GM21367 (cell line): ENCODE measurements around the gene RHCG.
A peak's percentile ranks its signal among the peaks of the same experiment; 100 is the strongest.

Experiments
- ATAC-seq: cut with Tn5 transposase; IDR thresholded peaks from one replicate; pipeline ENCODE4 v1.9.1; 2021; ENCODE audit not compliant: unreplicated experiment

Gene RHCG

DNA sequence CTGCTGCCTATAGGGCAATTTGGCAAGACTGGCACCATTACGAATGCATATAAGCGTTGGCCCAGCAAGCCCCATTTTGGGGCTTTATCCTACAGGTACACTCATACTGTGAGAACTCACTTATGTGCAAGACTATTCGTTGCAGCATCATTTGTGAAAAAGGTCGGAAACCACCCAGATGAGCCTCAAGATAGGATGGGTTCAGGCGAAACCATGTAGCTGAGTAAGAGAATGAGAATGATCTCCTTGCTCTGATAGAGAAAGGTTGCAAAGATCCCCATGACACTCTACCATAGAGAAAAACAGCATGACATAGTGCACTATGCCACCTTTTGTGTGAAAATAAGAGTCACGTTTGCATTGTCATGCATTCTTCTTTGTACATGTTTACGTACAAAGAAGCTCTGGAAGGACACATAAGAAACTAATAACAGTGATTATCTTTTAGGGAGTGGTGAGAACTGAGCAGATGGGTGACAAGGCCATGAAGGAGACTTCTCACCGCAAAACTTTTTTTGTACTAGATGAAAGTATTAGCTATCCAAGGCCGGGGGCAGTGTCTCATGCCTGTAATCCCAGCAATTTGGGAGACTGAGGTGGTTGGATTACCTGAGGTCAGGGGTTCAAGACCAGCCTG, 50.0 kb downstream of the RHCG start:
- no peak for ATAC-seq

DNA sequence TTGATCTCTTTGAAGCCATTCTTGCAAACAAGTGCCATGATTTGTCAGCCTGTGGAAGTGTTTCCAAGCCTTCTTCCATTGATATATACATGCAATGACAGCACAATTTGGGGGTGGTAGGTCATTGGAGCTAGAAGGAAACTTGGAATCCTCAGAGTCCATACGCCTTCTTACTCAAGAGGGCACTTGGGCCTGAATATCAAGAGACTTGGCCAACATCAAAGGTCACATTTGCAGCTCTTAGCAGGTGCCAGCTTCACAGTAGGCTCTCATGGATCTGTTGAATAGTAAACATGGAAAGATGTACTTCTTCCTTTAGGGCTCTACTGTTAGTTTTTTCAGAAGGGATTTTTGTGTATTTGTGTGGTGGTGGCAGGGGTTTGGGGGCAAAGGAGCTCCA, 50.9 kb downstream of the RHCG start:
- no peak for ATAC-seq

DNA sequence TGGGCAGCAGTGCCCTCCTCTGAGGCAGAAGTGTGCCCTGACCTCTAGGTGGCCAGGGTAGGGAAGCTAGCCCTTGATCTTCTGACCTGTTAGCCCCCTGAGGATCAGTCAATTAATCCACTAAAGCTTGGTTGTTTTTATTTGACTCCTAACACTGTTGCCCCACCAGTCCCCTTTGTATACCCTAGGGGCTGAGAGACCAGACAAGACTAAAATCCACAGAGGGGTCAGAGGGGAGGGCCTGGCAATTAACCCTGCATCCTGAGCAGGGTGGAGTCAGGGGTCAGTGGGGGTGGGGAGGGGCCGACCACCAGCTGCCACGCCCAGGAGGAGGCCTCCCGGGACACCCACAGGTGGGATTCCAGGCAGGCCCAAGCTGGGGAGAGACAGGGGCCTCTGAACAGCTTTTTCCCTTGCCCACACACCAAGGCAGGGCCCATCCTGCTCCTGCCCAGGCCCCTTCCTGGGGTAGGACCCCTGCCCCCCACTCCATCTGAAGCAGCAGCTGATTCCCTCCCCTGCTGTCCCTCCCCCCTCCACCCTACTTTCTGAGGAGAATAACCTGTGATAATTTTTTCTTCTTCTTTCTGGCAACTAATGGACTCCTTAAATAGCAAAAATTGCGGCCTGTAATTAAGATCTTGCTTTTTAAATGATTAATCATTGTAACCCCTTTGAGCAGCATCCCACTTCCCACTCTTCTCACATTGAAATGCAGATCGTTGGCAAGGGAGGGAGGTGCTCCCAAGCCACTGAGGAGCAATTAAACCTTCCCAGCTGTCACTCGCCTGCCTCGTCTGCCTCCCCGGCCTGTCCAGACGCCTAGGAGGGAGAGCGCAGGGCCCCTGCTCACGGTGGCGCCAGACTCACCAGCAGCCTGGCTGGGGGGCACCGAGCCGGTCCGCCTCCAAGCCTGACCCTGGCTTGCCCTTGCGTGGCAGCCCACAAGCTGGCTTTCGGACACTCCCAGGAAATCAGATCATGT, 51.9 kb downstream of the RHCG start:
- no peak for ATAC-seq

DNA sequence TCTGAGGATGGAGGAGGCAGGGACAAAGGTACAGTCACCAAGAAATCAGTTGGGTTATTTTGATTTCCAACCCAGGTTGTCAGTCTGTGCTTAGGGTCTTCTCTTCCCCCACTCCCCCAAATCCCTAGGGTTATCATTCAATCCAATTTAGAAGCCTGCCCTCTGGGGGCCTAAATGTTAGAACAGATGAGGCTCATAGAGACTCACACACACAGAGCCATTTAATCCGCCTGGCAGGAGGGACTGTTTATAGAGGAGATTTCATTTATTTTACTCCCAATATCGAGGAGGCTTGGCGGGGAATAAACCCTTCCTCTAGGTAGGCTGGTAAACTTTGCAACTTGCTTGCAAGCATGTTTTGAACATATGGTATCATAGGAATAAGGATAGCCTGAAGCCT, 52.8 kb downstream of the RHCG start:
- ATAC-seq = no peak

DNA sequence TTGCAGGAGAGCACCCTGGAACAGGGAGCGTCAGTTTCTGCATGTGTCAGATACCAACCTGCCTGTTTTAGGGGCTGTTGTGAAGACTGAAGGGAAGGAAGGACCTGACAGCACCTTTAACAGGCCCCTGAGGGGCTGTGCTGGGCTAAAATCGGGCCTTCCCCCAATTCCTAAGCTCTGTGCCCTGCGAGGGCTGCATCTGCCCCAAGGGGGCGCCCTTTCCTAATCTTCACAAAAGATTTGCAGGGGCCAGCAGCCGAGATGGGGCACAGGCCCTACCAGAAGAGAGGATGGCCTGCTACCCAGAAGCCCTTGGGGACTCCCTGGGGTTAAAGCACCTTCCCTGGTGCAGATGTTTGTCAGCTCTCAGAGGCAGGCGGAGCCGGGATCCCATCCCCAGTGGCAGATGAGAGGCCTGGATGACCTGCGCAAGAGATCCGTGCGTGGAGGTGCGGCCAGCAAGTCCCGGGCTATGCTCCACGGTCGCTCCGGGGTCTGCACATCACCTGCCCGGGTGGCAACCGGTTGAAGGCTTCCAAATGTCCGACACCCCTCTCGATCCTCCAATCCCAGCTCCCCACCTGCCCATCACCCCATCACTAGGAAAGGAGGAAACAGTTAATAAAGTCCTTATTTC, 53.6 kb downstream of the RHCG start:
- no peak for ATAC-seq

DNA sequence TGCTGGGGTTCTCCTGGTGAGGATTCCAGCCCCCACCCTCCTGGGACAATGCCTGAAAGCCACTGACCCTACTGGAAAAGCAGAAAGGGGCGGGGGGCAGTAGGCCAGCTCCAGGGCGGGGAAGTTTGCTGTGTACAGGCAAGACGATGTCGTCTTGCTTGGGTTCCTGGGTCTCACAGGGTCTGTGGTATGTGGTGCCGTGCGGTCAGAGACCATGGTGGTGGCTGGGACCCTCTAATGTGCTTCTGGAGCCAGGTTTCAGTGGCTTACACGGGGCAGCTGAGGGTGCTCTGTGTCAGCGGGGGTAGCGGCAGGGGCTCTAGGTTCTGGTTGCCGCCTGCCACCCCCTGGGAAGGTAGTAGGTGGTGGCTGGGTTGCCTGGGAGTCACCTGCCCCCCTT, 54.2 kb downstream of the RHCG start:
- no peak for ATAC-seq

DNA sequence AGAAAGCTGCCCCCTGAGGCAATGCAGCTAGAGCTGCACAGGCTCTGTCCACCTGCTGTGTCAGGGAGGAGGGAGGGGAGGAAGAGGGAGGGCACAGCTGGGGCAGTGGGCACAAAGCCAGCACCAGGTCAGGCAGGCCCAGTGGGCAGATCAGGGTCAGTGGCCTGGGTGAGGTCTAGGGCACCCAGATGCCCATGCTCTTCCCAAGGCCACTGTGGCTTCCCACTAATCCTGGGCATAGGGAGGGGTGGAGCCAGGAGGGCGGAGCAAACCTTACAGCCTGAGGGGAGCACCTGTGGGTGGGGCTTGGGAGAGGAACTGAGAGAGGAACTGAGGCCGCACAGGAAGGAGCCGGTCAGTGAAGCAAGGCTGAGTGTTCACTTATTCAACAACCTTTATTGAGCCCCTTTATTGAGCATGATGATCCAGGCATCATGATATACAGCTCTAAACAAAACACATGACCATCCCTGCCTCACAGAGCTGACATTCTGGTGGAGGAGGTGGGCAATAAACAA, 55.0 kb downstream of the RHCG start:
- peak; percentile 98 for ATAC-seq

DNA sequence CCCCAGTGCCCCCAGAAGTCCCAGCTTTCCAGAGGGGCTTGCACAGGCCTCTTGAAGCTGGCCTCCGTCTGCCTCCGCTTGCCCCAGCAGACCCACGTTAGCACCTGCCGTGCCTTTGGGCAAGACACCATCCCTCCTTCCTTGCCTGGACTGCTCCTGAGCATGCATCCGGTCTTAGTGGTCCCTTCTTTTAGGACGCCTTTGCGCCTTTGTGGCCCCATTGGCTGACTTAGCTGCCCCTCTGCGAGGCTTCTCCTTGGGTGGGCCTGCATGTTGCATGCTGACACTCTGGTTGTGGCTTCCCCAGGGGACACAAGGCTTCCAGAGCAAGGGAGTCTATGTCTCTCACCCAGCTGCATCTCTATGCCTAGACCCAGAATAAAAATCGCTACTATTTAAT, 56.6 kb downstream of the RHCG start:
- no peak for ATAC-seq

DNA sequence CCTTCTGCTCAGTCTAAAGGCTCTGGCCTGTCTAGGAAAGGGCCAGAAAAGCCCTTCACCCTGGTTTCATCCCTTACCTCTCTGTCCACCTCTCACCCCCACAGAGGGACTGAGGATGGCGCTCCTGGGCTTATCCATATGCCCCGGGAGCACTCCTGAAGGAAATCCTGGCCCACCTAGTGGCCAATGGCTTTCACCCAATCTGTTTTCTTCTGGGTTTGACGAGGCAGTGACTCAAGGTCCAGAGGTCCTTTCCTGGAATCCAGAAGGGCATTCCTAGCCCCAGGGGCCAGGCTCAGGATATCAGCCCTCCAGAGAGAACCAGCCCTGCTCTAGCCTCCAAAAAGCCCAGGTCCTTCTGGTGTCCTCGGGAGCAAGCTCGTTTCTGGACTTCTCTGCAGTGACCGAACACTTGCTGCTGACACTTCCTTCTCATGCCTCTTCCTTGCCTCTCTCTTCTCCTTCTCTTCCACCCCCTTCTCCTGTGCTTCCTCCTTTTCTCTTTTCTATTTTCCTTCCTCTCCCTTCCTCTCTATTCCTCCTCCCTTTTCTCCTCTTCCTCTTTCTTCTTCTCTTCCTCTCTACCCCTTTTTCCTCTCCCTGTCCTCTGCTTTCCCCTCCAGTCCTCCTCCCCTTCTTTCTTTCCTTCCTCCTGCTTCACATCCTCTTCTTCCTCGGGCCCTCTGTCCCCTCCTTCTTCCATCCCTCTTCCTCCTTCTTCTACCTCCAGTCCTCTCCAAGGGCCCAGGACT, 59.6 kb downstream of the RHCG start:
- no peak for ATAC-seq

DNA sequence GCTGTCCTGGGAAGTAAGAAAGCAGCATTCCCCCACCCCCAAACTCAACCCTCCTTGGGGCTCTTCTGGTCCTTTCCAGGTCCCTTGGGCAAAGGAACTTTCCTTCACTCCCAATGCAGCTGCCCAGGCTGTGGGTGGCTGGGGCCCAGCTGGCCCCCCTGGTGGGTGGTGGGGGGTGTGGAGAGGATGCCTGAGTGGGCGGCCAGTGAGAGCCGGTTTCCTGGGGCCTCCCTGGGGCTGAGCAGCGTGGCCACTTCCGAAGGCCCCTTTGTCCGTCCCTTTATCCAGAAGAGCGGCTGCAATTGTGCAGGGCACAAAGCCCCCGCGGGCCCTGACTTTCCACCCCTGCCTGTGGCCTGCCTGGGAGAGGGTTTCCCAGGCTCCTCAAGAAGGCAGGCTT, 61.0 kb downstream of the RHCG start:
- no peak for ATAC-seq

DNA sequence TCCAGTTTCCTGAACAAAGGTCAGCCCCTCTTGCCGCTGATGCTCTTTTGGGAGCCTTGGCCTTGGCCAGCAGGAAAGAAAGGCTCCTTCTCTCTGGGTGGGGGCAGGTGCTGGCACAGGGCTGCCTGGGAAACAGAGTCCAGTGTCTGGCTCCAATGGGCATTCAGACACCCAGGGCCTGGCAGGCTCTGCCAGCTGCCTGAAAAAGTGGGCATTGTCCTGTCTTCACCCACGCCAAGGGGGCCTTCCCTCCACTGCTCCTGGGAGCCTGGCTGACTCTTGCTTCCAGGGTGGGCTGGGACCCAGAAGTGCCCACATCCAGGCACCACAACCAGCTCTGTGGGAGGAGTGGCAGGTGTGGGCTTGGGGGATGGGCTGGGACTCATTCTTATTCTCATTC, 62.7 kb downstream of the RHCG start:
- ATAC-seq = no peak

DNA sequence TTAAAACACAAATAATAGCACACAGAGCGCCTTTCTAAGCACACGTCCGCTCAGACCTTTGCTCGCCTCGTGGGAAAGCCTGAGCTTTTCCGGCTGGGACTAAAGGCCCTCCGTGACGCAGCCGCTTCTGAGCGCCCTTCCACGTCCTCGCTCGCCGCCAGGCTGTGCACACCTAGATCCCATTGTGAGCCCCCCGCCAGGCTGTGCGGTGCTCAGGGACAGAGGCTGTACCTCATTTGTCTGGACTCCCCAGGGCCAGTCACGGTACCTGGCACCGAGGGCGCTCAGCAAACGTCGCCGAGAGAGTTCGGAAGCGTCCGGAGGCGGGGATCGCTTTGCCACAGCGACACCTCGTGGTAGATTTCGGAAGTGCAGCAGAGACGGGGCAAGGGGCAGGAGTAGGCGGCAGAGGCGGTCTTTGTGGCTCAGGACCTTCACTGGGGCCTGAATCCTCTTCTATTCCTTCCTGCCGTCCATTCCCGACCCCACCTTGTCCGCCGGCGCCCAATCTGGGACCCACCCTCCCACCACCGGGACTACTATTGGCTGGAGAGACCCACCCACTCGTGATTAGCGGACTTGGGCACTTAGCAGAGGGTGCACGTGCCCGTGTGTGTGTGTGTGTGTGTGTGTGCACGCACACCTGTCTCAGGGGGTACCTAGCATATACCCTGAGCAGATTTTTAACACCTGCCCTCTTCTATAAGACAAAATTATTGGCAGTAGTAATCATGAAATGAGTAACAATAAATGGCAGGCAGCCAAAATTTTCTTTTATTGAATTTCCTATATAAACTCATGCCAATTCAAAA, 65.6 kb downstream of the RHCG start:
- peak; percentile 86 for ATAC-seq

DNA sequence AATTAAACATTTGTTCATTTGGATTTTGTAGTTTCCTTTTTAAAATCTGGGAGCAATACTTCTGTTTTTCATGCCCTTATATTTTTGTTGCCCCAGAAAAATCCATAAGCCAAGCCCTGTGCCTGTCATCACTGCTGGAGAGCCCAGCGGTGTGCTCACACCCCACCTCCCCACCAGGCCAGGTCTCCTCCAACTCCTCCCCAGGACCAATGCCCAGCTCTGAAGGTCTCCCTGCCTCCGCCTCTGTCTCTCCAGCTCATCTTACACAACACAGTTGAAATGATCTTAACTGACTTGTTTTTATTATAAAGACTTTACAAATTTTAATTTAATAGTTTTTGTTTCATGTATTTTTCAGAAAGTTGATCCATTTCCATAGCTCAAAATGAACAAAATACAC, 66.4 kb downstream of the RHCG start:
- no peak for ATAC-seq

DNA sequence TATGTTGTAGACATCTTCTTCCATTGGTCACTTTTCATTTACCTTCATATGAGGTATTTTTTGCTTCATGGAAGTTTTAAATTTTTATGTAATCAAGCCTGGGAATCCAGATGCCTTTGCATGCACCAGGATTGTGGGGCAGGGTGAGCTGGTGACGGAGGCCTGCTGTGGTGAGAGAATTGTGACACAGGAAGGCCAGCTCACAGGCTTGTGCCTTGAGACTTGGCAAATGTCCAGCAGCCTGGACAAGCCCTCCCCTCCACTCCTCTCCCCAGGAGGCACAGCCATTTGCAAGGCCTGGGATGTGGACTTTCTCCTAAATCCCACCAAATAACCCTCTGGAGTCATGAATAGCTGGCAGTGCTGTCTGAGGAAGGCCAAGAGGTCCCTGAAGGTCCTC, 67.4 kb downstream of the RHCG start:
- no peak for ATAC-seq

DNA sequence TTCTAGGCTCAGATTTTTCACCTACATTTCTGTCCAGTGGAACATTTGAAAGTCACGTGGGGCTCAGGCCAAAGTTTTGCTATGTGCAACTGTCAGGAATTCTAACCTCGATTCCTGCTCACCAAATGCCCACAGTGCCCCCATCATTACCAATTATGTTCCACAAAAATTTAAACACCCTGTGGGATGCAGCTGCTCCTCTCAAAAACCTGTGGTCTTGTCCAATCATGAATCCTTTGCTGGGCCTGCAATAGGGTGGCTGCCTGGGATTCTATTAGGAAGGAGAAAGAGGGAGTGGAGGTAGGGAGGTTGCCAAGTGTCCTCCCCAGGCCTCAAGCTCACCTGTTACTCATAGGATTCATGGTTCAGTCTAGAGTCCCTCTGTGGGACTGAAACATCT, 68.1 kb downstream of the RHCG start:
- ATAC-seq = no peak

DNA sequence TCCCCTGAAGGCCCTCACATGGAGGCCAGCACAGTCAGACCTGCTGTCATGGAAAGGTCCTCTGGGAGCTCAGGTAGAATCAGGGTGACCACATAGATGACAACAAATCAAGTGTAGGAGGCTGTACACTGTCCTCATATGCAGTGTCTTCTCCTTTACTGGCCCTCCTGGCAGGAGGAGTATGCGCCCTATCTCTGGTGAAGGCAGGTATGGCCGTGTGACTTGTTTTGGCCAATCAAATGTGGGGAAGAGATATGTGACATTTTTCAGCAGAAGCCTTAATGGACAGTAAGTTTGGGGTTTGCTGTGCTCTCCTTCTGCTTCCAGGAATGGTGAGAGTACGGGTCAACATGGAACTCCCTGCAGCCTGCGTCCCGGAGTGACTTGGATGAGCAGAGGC, 69.9 kb downstream of the RHCG start:
- no peak for ATAC-seq

DNA sequence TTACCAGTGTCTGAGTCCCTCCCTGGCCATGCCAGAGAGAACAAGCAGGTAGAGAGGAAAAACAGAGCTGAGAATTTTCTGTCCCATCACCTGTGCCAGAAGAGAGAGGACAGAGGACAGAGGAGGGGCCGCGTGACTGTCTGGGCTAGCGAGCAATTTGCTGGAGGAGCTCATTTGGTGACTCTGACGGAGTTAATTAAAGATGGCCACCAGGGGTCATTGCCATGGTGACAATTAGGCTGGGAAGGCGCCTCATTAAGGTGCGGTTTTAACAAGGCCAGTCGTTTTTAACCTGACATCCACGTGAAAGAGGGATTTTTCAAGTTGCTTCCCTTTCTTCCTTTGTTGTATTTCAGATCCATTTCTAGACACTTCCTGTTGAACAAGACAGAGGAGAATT, 72.4 kb downstream of the RHCG start:
- ATAC-seq = no peak
